Neural progenitor cell (in vitro differentiated cells): ENCODE measurements around the gene EPHB2.

Experiments used
- CTCF ChIP-seq: fragments of 200-600 bp; sonication (generic); IDR thresholded peaks from 2 replicates; pipeline ENCODE4 v1.5.1; 2017; ENCODE audit warnings: antibody characterized with exemption, mild to moderate bottlenecking
- EZH2 ChIP-seq: fragments of 200-600 bp; sonication (generic); IDR thresholded peaks from 2 replicates; pipeline ENCODE4 v1.6.1; 2017; ENCODE audit warnings: antibody characterized with exemption, mild to moderate bottlenecking, moderate library complexity

GRCh38 chr1:22738522-22738921 lies 27.9 kb downstream of the EPHB2 start:
- TF ChIP-seq CTCF: no peak
- no peak for TF ChIP-seq EZH2
